Measurements from ENCODE around the gene PLCL1.

PLCL1 gene

GRCh38 chr2:197804049-197804757 is at the start of gene PLCL1:
PLCL1 (plus strand) TSS chr2:197804593.
- DNase-seq (ENCODE audit: low spot score): peak; percentile 95

DNA sequence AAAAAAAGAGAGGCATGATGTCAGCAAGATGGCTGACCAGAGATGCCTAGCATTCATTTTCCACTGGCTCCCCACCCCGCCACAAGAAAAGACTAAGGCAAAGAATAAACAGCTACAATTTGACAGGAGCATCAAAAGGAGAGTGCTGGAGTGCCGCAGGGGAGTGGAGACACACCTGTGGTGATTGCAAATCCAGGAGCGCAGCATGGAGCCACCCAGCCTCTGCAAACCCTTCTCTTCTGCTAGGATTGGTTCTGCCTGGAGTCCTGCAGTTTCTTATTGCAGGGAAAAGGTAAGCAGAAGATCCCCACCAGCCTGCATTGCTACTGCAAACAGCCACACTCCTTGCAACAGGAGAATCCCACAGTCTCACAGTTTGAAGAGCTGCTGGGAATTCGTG is 45.4 kb upstream of the PLCL1 start:
- no peak for DNase-seq (ENCODE audit: low spot score)

DNA sequence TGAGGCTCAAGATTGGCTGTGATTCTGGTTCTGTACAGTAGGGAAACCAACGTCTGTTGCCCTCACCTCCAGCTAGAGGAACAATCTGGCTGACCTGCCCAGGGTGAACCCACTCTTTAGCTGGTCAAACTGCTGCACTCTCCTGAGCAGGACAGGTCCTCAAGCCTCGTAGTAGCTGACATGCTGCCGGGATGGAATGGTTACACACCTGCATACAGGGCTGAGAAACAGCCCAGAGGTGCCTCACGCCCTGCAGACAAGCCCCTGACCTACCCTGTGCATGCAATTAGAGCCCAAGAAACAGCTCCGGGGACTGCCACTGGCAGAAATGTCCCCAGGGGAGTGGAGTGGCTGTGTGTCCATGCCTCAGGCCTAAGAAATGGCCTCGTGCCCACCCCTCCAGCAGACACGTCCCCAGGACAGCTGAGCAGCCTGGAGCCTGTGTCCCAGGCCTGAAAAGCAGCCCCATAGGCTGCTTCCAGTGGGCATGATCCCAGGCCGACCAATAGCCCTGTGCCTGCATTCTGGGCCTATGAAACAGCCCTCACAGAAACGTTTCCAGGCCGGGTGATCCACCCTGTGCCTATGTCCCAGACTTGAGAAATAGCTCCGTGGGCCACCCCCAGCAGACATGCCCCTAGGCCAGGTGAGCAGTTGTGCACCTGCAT is 44.6 kb upstream of the PLCL1 start:
- no peak for DNase-seq (ENCODE audit: low spot score)

DNA sequence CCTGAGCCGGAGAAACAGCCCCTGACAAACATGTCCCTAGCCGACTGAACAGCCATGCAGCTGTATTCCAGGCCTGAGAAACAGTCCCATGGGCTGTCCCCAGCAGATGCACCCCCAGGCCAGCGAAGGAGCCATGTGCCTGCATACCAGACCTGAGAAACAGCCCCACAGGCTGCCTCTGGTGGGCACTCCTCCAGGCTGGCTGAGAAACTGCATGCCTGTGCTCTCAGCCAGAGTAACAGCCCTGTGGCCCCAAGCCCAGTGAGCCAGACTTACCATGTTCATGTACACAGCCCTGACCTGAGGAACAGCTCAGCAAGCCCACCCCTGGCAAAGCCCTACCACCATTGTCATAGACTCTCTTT is 44.1 kb upstream of the PLCL1 start:
- DNase-seq (ENCODE audit: low spot score): no peak

DNA sequence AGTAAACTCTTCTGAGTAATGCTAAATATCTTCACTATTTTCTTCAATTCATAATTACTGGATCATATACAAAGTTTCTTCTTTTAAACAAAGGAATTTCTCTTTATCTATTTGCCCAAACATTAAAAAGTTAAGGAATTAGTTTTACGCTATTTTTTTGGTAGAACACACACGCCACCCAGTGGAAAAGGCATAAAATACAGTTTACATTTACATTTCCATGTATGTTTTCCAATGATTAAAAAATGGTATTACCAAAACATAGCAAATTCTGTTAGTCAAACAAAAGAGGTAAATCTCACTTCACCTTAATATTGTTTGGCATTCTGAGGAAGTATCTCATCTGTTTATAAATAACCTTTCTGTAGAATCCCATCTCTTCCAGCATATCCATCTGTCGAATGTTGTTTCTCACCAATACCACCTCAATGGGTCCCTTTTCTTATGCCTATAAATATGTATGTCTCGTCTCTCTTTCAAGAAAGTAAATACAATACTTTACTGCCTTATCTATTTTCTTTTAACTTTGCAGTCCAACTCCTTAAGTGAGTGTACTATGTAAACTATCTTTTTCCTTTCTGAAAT is 26.5 kb upstream of the PLCL1 start:
- peak; percentile 35 for DNase-seq (ENCODE audit: low spot score)

GRCh38 chr2:197779261-197779660 is 25.1 kb upstream of the PLCL1 start:
- no peak for DNase-seq (ENCODE audit: low spot score)

- no peak for DNase-seq (ENCODE audit: low spot score)
These were observed 22.3 kb upstream of the PLCL1 start for GRCh38 chr2:197782126-197782525.

GRCh38 chr2:197784956-197785941 is 19.1 kb upstream of the PLCL1 start, which contains the start of gene BOLL:
BOLL (minus strand) TSS chr2:197785319; CDS start chr2:197781850, 3,469 bp downstream.
- no peak for DNase-seq (ENCODE audit: low spot score)

GRCh38 chr2:197786010-197786877 is 18.1 kb upstream of the PLCL1 start:
- DNase-seq (ENCODE audit: low spot score): peak; percentile 31

GRCh38 chr2:197793456-197793855 is 10.9 kb upstream of the PLCL1 start:
- DNase-seq (ENCODE audit: low spot score): no peak

DNA sequence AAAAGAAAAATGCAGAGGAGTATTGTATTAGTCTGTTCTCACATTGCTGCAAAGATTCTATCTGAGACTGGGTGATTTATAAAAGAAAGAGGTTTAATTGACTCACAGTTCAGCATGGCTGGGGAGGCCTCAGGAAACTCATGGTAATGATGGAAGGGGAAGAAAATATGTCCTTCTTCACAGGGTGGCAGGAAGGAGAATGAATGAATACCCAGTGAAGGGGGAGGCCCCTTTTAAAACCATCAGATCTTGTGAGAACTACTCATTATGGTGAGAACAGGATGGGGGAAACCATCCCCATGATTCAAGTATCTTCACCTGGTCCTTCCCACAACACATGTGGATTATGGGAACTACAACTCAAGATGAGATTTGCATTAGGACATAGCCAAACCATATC is 9.1 kb upstream of the PLCL1 start:
- DNase-seq (ENCODE audit: low spot score): no peak

- DNase-seq (ENCODE audit: low spot score): no peak
These were observed 6.2 kb upstream of the PLCL1 start for GRCh38 chr2:197798187-197798586.

DNA sequence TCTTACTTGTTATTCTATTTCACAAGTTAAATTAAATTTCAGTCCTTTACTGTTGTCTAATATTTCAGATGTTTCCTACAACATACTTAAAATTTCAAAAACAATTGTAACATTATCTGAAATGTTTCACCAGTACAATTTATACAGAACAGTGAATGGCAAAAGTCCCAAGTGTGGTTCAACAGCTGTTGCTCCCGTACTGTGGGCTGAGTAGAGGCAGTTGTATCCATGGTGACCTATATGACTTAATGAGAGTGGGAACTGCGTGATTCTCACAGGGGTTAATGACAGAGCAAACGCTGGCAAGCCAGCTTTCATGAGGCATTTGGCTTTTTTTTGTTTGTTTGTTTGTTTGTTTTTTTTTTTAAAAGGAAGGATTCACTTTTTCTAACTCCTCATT is 5.3 kb upstream of the PLCL1 start:
- DNase-seq (ENCODE audit: low spot score): no peak

GRCh38 chr2:197800091-197800490 is 4.3 kb upstream of the PLCL1 start:
- DNase-seq (ENCODE audit: low spot score): no peak

GRCh38 chr2:197801033-197801432 is 3.4 kb upstream of the PLCL1 start:
- no peak for DNase-seq (ENCODE audit: low spot score)

DNA sequence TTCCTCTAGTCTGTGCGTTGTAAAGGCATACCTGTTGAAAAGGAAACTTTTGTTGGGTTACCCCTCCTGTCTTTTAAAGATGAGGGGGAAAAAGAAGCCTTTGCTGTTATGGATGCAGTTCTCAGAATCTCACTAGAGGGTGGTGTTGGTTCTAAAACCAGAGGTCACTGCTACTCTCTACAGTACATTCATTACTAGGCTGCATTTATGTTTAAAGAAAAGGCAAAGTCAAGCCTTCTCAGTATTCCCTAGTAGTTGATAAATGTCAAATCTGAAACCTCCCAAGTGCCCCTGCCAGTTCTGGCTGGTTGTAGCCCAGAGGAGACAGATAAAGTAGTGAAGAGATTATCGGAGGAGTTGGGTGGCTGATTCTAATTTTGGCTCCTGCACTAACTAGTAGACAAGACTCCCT is 1.4 kb upstream of the PLCL1 start:
- DNase-seq (ENCODE audit: low spot score): peak; percentile 67

GRCh38 chr2:197804758-197805714 is 643 bp downstream of the PLCL1 start:
- peak; percentile 47 for DNase-seq (ENCODE audit: low spot score)

- no peak for DNase-seq (ENCODE audit: low spot score)
These were observed 1.6 kb downstream of the PLCL1 start for GRCh38 chr2:197805715-197806633.

- DNase-seq (ENCODE audit: low spot score): no peak
These were observed 4.7 kb downstream of the PLCL1 start for GRCh38 chr2:197809064-197809463.

Measured in AG08396 (cell line).